MV-4-11 (cell line): ENCODE measurements around the gene SDSL.

Experiments used
- DNase-seq: peaks from one replicate; lab custom pipeline; 2025; lab: John Stamatoyannopoulos, UW

SDSL gene

DNA sequence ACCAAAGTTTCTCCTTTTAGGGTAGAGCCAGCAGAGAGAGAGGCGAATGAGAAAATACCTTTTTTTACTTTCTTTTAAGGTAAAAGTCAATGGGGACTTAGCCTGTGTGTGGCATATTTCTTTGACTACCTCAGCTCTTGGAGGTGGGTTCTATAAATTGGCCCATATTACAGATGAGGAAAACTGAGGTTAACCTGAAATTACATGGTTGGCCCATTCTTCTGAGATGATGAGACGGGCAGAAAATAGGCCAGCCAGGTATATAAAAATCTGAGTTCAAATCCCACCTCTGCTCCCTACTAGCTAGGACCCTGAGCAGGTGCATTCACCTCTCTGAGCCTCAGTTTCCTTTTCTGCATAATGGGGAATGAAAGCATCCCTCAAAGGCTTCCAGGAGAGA, 27.1 kb downstream of the SDSL start:
- DNase-seq: no peak

DNA sequence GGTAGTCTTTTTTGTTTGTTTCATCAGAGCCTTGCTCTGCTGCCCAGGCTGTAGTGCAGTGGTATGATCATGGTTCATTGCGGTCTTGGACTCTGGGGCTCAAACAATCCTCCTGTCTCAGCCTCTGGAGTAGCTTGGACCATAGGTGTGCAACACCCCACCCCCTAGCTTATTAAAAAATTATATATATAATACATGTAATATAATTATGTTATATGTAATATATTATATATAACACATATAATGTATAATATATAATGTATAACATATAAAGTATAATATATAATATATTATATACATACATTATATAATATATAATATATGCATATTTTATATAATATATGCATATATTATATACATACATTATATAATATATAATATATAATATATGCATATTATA, 27.7 kb downstream of the SDSL start:
- DNase-seq: no peak

DNA sequence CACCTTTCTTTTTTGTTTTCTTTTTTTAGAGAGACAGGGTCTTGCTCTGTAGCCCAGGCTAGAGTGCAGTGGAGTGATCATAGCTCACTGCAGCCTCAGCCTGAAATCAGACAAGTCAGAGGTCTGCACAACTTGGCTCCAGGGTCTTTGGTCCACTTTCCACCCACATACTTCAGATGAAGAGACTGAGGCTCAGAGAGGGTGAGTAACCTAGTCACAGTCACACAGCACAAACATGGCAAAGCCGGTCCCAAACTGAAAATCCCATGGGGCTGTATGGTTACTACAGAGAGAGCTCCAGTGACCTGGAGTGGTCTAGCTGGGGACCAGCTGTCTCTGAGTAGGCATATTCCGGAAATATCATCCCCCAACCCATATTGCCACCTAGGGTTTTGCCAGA, 30.3 kb downstream of the SDSL start:
- no peak for DNase-seq

DNA sequence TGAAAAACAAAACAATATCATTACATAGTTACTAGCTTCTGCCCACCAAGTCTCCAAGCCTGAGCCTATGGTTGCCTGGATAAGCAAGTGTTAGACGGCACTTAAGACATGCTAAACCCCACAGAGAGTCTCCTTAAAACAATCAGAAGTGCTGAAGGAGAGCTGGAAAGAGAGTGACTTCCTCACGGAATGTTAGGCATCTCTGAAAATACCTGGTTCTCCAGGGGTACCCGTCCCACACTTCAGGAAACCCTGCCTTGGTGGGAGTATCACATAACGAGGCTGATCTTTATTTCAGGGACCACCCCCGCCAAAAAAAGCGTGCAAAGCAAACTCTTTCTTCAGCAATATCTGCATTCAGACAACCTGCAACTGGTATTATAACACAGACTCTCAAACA, 31.1 kb downstream of the SDSL start:
- no peak for DNase-seq

DNA sequence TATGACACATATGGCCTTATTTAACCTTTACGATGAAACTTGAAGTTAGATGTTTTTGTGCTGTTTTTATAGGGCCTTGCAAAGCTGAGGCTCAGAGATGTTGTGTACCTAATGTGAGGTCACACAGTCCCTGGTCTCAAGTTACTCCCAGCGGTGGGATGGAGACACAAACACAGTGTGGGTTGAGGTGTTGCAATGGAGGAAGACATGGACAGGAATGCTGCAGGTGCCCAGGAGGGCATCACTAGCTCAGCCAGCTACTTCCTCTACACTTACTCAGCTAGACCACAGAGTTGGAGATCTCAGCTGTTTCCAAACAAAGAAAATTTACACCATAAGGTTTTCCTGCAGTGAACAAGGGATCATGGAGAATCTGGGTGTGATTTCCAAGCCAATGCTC, 34.0 kb downstream of the SDSL start:
- no peak for DNase-seq

DNA sequence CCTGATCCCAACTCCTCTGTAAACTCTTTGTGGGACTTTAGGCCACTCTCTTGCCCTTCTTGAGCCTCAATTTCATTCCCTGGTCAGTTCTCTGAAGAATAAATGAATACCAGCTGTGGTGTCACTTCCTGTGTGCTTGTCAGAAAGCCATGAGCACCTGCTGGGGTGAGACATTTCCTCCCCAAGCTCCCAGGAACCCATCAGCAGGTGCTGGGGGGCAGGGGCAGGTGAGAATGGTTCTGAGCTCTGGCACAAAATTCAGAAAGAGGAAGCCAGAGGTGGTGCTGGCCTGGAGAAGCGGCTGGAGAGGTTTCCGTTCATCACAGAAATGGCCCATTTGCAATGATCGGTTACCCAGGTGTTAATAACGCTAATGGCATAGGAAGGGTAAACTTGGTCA, 34.6 kb downstream of the SDSL start:
- no peak for DNase-seq

DNA sequence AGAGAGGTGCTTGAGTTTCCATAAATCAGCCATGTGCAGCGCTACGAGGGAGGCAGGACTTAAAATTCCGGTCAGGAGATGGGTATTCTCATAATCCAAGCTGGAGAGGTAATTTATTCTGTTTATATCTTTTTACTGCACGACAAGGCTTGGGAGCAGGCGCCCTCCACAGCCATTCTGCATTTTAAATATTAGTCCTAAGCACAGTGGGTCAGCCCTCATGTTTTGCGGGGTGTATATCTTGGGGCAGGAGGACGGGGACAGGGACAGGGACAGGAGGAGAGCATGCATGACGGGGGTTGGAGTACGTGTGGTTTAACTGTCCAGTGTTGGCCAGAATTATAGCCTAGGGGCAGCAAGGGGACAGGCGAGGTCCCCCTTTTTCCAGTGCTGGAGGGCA, 35.0 kb downstream of the SDSL start:
- no peak for DNase-seq

DNA sequence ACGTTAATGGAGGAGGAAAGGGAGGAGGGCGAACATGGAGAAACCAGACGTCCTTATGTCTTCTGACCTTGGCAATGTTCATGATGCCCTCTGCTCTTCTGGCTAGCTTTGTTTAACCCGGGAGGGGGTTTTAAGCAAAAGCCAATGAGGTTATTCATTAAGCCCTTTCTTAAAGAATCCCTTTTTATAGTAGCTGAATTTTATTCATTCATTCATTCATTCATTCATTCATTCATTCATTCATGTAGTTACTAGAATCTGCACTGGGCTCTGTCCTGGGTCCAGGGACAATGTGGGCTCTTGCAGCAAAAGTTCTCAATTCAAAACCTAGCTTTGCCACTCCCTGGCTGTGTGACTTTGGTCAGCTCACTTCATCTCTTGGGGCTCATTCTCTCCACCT, 35.5 kb downstream of the SDSL start:
- DNase-seq: no peak

DNA sequence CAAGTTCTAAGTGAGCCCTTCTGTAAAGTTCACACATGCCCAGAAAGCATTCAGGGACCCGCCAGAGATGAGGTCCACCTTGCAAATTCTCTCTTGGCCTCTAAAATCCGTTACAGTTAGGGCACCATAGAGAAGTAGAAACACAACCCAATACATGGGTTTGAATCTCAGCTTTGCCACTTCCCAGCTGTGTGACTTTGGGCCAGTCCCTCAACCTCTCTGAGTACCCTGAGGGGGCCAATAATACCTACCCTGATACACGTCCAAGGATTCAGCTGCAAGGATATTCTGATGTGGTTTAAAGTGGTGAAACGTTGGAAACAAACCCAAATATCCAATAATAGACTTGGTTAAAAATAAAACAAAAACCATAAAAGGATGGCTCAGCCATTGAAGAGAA, 37.8 kb downstream of the SDSL start:
- no peak for DNase-seq

DNA sequence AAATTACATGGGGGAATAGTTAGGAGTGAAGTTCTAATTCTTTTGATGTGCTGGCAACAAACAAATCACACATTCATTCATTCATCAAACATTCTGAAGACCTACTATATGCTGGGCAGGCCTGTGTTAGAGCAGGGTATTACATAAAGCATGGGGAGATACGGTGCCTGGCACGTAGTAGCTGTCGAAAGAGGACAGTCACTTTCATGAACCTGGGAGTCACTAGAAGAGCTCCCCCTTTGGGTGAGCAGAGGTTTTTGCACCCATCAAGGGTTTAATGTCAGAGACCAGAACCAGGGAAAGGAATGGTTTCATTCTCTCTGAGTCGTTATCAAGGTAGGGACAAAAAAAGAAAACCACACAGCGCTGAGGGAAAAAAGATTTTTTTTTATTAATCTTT, 39.5 kb downstream of the SDSL start:
- peak; percentile 40 for DNase-seq

DNA sequence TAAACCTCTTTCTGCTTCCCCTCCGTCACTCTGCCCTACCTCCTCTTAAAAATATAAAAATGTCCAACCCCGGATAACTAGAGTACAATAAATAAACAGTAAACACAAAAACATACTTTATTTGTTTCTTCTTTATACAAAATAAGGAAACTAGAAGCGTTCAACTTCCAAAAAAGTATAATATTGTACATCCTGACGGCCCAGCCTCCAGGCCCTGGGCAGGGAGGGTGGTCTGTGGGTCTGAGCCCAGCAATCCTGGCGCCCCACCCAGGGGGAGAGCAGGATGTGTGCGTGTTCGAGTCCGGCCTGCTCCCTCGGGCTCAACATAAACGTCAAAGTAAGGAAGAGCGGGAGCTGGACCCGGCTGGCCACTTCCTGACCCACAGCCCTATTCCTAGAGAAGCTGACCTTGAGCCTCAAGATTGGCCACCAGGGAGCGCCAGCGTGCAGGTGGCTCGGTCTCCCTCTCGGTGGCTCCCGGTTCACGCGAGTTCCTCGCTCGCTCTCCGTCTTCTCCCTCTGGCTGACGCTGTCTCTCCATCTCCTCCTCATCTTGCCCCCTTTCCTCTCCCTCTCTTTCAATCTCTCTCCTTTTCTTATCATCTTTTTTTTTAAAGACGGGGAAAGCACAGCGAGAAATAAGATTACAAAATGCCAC, 40.1 kb downstream of the SDSL start:
- DNase-seq: peak; percentile 54

DNA sequence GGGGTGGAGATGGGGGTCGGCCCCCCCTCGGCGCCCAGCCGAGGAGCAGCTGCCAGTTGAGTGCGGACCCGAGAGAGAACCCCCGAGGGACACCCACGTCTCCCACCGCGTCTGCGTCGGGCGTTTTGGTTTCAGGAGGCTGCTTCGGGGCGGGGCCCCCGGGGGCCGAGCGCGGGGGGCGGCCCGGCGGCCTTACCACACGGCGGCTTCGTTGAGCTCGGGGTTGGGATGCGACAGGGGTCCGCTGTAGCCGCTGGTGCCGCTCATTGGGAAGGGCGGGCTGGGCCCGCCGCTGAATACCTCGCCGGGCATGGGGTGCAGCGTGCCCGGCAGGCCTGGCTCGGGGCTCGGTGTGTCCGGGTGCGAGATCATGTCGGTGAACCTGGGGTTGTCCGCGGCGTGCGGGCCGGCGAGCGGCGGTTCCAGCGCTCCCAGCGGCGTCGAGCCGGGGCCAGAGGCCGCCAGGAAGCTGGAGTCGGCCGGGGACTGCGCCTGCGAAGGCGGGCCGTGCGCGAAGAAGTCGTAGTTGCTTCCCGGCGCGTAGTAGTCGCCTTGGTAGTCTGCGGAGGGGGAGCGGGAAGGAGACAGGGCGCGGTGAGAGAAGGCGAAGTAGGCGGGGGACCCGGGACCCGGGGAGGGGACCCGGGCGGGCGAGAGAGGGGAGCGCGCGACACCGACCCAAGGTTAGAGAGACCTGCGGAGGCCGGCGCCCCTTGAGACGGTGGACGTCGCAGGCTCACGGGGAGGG, 41.0 kb downstream of the SDSL start:
- no peak for DNase-seq

DNA sequence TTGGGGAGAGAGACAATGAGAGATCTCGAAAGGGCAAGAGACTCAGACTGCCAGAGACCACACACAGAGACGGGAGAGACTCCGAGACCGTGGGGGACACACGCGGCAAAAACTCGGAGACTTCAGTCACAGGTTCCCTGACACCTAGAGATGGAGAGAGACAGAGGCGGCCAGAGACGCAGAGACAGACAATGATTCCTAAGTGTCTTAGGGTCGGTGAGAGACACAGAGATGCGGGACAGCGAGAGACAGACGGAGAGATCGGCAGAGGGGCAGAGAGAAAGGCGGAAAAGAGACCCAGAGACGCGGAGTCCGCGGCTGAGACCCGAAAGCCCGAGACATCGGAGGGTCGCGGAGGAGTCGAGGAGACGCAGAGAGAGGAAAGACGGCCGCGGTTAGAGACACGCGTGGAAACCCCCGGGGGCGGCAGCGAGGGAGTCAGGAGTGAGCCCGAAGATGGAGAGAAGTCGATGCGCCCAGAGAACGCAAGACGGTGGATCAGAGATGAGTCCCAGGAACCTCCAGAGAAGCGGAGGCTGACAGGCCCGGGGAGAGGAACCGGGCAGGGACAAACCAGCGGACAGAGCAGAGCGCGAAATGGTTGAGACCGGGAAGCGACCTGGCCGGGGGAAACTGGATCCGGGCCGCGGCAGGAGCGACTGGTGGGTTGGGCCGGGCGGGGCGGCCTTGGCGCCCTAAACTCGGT, 41.7 kb downstream of the SDSL start:
- no peak for DNase-seq

DNA sequence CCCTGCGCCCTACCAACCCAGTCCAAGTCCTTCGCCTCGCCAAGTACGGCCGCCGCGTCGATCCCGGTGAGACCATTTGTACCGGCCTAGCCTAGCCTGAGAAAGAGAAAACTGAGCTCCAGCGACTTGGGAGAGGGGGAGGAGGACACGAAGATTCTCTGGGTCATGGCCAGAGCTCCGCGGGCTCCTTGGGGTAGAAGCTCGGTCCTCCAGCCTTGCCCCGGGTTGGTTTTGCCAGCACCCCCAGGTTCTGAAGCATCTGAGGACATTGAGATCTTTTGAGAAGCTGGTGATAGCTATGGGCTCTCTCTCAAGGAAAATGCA, 42.2 kb downstream of the SDSL start:
- DNase-seq: no peak

DNA sequence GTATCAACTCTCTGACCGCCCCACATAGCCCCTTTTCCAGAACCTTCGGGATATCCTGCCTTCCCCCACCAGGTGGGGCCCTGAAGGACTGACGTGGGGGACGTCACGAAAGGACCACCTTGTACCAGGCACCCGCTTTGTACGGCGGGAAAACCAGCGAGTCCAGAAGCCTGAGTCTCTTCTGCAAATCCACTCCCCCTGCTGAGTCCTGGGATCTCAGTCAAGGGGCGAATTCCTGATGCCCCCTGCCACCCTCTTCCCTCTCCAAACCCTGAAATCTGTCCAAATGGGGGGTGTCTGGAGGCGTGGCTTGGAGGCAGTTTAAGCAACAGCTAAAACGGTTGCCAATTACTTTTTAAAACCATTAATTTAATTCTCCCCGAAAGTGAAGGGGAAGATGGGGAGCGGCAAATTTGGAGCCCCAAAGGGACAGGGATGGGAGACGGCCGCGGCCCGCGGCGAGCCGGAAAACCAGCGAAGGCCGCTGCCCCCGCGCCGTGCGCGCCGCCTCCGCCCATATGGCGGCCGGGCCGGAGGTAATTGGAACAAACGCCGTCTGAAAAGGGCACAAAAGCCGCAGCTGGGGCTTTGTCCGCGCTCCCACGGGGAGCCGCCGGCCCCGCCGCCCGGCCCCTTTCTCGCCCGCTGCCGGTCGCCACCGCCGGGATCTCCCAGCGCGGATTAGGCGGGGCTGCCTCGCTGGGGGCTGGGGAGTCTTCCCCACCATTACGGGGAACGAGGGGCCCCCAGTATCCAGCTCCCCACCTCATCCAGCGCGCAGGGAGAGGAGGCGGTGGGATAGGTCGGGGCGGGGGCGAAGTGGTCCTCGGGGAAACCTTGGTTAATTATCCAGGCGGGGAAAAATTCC, 42.9 kb downstream of the SDSL start:
- DNase-seq: no peak

DNA sequence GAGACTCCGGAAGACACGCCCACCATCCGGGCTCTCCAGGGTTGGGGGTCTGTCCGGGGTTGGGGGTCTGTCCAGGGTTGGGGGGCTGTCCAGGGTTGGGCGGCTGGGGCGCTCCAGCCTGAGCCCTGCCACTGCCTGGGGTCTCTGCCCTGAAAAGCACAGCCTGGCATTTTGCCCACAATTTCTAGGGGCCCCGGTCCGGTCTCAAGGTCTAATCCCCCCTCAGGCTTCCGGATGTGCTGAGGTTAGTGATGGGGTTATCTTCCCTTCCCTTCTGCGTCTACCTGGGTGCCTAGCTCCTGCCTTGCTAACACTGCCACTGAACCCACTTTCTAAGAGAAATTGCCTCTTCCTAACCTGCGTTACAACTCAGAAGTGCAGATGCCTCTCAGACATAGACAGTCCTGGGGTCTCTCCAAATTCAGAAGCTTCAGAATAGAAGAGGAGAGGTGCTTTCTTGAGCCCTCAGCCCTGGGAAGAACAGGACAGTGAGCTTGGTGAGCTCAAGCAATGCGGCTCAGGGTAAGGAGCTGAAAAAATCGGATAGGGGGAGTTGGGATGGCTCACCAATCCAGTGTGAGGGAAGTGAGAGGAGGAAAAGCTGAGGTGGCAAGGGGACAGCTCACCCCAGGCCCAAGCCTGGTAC, 43.8 kb downstream of the SDSL start:
- DNase-seq: no peak

DNA sequence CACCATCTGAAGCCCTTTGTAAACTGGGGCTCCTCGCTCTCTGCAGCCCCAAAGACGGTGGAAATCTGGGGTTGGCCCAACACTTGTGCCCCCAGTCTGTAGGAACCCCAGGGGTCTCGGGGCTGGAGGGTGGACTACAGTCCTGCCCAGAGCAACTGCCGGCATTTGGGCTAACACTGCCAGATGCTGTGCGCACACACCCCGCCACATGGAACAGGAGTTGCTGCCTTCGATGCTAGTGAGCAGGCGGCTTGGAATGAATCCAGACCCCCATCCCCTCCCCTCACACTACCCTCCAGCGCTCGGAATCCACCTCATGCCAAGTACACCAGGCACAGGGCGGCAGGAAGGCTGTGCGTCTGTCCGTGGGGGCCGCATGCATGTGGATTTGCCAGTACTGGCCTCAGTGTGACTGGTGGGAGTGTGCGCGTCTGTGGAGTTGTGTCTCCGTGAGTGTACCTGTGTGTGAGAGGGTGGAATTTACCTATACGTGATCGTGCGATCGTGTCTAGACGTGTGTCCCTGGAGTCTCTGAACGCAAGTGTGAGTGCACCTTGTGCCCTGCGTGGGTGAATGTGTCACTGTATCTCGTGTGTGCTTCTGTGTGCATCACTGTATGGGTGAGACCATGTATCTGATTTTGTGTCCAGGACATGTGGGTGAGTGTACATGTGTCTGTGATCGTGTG, 44.4 kb downstream of the SDSL start:
- no peak for DNase-seq

DNA sequence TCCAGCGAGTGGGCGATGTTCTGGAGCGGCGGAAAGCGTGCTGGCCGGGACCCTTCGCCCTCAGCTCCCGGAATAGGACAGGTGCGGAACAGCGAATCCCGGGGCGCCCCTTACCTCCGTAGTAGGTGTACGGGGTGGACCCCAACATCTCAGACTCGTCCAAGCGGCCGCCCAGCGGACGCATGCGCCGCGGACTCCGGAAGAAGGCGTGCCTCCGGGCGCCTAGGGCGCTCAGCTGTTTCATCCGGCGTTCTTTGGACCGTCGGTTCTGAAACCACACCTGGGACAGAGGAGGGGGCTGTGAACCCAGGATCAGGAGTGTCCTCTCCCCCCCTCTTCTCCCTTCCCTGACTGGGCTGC, 44.9 kb downstream of the SDSL start:
- no peak for DNase-seq

DNA sequence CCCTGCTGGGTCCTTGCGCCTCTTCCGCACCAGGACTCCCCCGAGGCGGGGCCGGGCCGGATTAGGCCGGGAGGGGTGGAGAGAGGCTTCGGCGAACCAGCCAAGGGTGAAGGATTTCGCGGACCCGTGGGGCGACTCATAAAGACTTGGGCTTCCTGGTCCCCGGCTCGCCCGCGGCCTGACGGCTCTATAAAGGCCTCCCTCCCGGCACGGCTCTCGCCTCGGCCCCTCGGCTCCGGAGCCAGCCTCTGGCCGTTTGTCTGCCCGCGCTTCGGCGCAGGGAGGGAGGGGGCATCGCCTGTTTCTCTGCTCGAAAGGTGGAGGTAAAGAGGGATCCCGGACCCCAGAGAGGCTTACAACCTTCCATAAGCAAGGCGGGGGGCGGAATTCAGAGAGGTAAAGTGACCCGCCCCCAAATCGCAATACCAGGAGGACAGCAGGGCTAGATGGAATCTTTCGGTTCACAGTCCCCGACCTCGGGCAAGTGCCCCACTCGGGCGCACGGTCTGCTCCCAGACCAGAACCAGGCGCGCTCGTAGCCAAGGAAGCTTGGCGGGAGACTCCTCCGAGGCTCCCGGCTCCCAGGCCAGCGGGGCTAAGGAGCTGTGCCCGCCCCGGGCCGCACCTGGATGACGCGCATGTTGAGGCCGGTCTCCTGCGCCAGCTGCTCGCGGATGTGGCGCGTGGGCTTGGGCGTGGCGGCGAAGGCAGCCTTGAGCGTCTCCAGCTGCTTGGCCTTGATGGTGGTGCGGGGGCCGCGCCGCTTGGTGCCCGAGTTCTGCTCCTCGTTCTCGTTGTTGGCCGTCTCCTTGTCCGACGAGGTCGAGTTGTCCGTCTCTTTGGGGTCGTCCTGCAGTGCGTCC, 45.6 kb downstream of the SDSL start:
- no peak for DNase-seq

DNA sequence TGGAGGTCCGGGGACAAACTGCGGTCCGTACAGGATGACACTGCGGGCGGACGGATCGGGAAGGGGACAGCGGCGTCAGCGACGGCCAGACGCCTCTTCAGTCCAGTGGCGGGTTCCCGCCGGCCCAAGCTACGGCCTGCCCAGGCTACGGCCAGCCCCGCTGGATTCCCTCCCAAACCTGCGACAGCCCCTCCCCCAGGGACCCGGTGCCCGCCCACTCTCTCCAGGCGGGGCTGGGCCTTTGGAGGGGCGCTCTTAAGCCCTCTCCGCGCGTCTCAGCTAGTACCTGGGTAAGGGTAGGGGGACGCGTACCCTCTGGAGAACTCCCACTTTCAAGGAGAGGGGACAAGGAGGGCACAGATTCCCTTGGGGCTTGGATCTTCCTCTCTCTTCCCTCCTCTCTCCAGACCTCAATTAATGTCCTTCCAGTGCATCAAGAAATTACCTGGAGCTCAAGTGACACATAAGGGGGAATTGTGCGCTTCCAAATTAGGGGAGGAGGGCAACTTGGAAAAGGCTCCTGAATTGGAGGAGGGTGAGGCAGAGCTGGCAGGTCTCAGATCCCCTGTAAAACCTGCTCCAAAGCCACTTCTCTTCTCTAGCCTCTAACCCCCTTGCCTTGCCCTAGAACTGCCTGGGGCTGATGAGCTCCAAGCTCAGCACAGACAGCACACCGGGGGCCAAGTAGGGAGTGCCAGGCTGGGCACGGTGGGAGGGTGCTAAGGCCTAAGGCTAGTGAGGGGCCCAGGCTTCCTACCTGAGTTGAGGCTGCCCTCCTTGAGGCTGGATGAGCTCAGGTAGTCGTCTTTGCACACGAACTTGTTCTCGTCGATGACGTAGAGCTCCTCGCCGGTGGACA, 46.4 kb downstream of the SDSL start:
- no peak for DNase-seq
